HUDEP-2 (cell line): Measurements from ENCODE around the gene IAPP.
"Not testable (repeated sequence)": the region's sequence is repeated elsewhere in the genome, so short reads cannot be mapped to it uniquely, and the experiment has no call there.

Experiments used
- DNase-seq, 76 experiments: peaks; one replicate each; lab custom pipeline; 2025; ENCODE audit not compliant: unreplicated experiment in 76 of 76; lab: John Stamatoyannopoulos, UW

Gene IAPP

DNA sequence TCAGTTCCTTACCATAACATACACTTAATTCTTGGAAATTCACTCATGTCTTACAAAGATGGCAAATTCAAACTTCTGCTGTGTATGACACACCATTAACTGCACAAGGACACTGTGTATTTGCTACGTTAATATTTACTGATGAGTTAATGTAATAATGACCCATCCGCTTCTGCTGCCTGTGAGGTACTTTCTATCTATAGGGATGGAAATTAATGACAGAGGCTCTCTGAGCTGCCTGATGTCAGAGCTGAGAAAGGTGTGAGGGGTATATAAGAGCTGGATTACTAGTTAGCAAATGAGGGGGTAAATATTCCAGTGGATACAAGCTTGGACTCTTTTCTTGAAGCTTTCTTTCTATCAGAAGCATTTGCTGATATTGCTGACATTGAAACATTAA is at the start of gene IAPP:
IAPP (plus strand) TSS at position 301 of the 400 bp plus-strand sequence. CDS start 450 bp downstream, outside the sequence.
- DNase-seq, result no peak

DNA sequence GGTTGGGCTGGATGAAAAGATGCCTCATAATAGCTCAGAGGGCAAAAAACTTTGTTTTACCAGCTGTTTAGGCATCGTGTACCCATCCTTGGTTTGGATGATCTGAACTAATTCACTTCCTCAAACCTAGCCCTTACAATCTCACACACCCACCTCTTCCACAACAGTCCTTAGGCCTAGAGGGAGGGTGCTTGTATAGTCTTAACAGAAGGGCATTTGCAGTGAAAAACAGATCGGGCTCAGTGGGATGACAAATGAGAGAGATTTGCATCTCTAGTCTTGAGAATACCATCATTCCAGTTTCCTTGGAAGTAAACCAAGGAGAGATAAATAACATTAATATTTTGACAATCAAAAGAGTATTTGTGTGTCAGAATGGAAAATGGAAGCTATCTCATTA is 49.0 kb upstream of the IAPP start:
- no peak for DNase-seq

- no peak for DNase-seq
Observed at GRCh38 chr12:21324551-21324950, 48.2 kb upstream of the IAPP start.

DNA sequence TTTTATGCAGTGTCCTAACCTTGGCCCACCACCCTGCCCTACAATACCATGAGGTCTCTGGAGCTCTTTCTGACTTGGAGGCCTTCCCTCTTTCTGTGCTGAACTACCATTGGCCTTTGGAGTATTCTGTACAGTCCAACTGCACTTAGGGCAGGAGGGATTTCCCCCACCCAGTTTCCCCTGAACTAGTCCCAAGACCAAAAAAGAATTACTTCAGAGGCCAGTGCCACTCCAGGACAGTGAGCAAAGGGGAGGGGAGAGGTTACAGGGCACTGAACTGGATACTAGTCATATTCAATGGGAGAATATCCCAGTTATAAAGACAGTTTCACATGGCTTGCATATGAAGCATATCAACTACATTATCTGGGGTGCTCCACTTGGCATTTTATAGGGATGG is 44.1 kb upstream of the IAPP start:
- no peak for DNase-seq

- no peak for DNase-seq
Observed at GRCh38 chr12:21330682-21331253, 41.9 kb upstream of the IAPP start.

GRCh38 chr12:21334771-21335325 is 37.9 kb upstream of the IAPP start, which contains the start of gene SLCO1A2:
Gene SLCO1A2, minus strand, starts transcription at chr12:21334917. Its CDS starts 270 bp downstream, at chr12:21334647.
- no peak for DNase-seq

GRCh38 chr12:21336656-21337055 is 36.0 kb upstream of the IAPP start:
- DNase-seq, result no peak

- DNase-seq, result no peak
Observed at GRCh38 chr12:21337453-21337852, 35.2 kb upstream of the IAPP start.

- no peak for DNase-seq
Observed at GRCh38 chr12:21337959-21338744, 34.5 kb upstream of the IAPP start.

GRCh38 chr12:21339921-21340320 is 32.8 kb upstream of the IAPP start:
- no peak for DNase-seq

DNA sequence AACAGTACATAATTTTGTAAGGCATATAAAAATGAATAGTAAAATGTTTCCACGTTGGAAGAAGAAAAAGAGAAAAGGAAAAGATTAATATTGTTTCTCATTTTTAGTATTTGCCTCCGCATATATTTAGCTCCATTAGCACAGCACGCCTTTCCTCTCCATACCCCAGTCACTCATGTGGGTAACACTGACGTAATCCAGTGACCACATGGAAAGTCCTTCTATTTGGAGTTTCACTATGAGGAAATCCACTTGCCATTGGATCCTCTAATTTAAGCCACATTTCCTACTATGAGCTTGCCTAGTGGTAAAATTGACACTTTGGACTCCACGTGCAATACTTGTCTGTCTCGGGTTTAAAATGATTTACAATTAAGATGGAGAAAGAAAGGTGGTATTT is 32.3 kb upstream of the IAPP start:
- no peak for DNase-seq

GRCh38 chr12:21341769-21342168 is 30.9 kb upstream of the IAPP start:
- no peak for DNase-seq

DNA sequence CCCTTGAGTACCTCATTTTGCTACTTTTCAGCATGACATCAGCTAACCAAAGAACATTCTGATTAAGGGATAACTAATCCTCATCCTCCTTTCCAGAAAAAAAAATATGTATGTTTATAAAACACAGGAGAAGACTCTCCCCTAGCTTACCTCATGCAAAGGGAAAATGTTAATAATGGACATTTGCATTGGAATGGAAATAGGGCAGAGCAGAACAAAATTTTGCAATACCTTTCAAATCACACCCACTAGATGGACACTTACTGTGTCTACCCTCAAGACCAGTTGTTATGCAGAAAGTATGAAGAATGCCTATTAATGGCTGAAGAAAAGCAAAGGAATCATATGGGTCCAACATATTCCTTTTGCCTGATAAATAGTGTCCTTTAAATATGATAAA is 29.1 kb upstream of the IAPP start:
- DNase-seq, result no peak

GRCh38 chr12:21346542-21347205 is 26.0 kb upstream of the IAPP start:
- DNase-seq, result no peak

- DNase-seq, result no peak
Observed at GRCh38 chr12:21350975-21351374, 21.7 kb upstream of the IAPP start.

DNA sequence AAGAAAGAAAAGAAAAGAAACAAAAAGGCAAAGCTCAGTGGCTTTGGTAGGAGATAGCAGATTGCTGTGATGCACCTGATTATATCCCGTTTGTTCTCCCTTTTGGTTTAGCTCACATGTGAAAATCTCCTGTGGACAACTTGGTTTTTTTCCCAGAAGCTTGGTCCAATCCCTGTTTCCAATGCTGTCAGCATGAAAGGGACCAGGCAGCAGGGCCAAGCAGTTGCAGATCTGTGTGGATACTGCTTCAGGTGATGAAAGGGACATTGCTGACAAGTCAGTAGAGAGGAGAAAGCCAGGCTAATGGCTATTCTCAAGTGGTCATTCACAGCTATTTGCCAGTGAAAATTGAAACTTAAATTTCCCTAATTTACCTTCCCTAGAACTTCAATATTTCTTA is 19.2 kb upstream of the IAPP start:
- no peak for DNase-seq

DNA sequence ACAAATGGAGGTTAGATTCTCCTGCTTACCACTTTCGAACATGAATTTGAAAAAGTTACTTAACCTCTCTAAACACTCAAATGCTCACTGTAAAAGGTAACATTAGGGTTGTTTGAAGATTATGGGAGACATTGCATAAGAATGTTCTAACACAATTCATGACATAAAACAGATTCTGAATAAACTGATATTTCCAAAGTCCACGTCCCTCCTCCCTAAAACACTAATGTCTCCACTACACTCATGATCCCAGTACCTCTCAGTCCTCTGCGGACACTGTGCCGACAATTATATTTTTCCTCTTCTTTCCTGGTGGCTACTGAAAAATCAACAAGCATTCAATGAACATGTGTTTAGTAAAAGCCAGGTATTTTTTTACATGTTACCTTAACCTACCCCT is 18.8 kb upstream of the IAPP start:
- no peak for DNase-seq

- DNase-seq, result no peak
Observed at GRCh38 chr12:21354641-21355040, 18.1 kb upstream of the IAPP start.

DNA sequence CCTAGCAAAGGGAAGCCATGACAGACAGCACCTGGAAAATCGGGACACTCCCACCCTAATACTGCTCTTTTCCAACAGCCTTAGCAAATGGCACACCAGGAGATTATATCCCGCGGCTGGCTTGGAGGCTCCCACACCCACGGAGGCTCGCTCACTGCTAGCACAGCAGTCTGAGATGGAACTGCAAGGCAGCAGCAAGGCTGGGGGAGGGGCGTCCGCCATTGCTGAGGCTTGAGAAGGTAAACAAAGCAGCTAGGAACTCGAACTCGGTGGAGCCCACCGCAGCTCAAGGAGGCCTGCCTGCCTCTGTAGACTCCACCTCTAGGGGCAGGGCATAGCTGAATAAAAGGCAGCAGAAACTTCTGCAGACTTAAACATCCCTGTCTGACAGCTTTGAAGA is 12.1 kb upstream of the IAPP start:
- not testable (repeated sequence) for DNase-seq

- no peak for DNase-seq
Observed at GRCh38 chr12:21369141-21369980, 3.3 kb upstream of the IAPP start.
